NCI-H2196 treated with DMSO at 0.1 percent for 48 hours (cell line): ENCODE results near the gene SASS6.

Experiments
- DNase-seq: peaks from one replicate; lab custom pipeline; 2025; ENCODE audit not compliant: unreplicated experiment; lab: John Stamatoyannopoulos, UW

Gene SASS6

GRCh38 chr1:100115524-100115923 lies 17.2 kb downstream of the SASS6 start:
- DNase-seq: no peak

DNA sequence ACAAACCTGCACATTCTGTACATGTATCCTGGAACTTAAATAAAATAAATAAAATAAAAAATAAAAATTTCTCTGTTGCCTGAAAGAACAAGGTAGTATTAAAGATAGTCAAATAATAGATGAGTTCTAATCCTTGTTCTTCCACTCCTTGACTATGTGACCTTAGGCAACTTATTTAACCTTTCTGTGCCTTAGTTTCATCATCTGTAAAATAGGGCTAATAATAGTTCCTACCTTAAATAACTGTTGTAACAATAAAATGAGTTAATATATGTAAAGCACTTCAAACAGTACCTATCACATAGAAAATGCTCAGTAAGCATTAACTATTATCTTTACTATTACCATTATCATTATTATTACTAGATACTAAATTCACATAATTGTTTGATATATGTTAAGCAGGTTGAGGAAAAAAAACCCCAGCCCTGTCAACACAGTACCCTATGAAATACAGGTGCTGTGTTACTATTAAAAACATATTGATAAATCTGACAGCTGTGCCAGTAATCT lies 23.1 kb downstream of the SASS6 start:
- no peak for DNase-seq

GRCh38 chr1:100107696-100108095 lies 25.0 kb downstream of the SASS6 start:
- no peak for DNase-seq

GRCh38 chr1:100101564-100101963 lies 31.2 kb downstream of the SASS6 start:
- no peak for DNase-seq

DNA sequence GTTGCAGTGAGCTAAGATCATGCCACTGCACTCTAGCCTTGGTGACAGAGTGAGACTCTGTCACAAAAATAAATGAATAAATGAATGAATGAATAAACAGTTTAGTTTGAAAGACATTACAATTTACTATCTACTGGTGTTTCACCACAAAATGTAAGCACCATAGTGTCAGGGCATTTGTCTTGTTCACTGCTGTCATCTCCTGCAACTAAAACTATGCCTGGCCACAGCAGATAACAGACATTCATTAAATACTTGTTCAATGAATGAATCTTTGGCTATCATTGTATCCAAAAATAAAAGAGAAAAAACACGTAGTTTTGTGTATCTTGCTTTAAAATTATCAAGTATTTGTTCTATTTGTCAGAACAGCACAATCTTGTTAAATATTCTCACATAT lies 32.5 kb downstream of the SASS6 start:
- DNase-seq: no peak

DNA sequence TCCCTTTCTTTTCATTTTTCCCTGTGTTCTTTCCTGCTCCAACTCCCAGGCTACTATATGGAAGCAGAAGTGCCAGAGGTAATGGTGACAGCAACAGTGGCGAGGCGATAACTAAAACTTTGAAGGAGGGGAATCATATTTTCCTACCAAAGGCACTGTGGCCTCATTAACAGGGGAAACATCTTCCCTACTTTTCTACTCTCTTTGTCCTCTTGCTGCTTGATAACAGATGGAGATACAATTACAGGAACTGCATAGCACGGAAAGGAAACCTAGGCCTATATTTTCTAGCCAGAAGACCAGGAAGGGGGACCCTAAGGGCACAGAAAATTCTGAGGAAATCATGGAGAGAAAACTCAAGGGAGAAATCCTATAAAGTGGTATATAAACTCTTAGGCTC lies 42.3 kb downstream of the SASS6 start:
- no peak for DNase-seq

- no peak for DNase-seq
Measured at GRCh38 chr1:100089082-100089481, 43.6 kb downstream of the SASS6 start.

- DNase-seq: no peak
Measured at GRCh38 chr1:100087396-100087795, 45.3 kb downstream of the SASS6 start.

- no peak for DNase-seq
Measured at GRCh38 chr1:100080331-100080730, 52.4 kb downstream of the SASS6 start.

DNA sequence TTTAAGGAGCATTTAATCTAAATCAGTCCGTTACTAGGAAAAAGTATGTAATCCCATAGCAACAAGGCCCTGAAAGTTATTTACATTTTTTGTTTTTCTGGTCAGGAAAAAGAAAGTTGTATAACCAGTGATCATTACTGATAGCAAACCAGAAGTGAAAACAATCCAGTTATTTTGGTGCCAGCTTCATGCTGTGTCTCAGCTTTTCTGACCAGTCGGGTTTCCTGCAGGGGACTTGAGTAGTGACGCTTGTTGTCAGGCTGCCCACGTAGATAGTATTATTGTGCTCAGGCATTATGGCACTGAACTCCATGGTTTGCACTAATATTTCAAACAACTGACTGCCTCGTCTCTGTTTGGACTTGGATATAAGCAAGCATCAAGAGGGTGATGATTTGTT lies 55.2 kb downstream of the SASS6 start:
- DNase-seq: no peak

- no peak for DNase-seq
Measured at GRCh38 chr1:100076744-100077143, 56.0 kb downstream of the SASS6 start.

- DNase-seq: no peak
Measured at GRCh38 chr1:100076319-100076718, 56.4 kb downstream of the SASS6 start.

- no peak for DNase-seq
Measured at GRCh38 chr1:100075773-100076172, 57.0 kb downstream of the SASS6 start.

GRCh38 chr1:100074604-100075395 lies 57.9 kb downstream of the SASS6 start:
- no peak for DNase-seq

GRCh38 chr1:100073531-100073930 lies 59.2 kb downstream of the SASS6 start:
- no peak for DNase-seq

GRCh38 chr1:100070201-100070939 lies 62.4 kb downstream of the SASS6 start:
- no peak for DNase-seq

- DNase-seq: no peak
Measured at GRCh38 chr1:100065969-100066227, 66.8 kb downstream of the SASS6 start.

DNA sequence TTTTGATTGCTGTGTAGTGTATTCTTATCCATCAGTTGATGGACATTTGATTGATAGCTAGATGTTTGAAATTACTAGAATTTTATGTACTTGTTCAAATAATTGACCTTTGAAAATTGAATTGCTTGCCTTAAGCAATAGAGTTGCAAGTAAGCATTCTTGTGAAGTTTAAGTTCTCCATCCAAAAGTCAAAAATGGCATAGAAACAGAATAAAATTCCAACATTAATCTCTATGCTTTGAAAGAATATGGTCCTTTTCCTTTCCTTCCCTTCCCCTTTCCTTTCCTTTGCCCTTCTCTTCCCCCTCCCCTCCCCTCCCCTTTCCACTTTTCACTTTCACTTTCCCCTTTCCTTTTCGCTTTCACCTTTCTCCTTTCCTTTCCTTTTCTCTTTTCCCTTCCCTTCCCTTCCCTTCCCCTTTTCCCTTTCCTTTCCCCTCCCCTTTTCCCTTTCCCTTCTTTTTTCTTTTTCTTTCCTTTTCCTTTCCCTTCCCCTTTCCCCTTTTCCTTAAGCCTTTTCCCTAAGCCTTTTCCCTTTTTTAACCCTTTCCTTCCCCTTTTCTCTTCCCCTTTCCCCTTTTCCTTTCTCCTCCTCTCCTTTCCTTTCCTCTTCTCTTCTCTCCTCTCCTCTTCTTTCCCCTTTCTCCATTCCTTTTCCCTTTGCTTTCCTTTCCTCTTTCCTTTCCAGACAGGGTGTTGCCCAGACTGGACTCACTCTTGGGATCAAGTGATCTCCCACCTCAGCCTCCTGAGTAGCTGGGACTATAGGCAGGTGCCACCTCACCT lies 67.4 kb downstream of the SASS6 start:
- no peak for DNase-seq

- DNase-seq: no peak
Measured at GRCh38 chr1:100061681-100062080, 71.0 kb downstream of the SASS6 start.

- no peak for DNase-seq
Measured at GRCh38 chr1:100053727-100054126, 79.0 kb downstream of the SASS6 start.

DNA sequence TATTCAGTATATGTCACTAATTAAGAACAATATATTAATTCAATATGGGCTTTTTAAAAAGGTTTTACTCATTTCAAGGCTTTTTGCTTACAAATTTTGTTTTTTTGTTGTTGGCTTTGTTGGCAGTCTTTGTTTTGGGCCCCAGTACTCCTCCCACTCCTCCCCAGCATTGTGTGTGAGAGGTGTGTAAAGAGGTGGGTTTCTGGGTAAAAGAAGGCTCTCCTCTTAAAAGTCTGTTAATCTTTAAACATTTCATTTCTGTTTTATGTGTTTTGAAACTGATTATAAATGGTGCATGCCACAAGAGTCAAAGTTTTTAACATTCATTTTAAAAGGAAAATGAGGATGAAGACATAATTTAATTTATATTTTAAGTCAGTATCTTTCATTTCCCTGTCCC lies 79.6 kb downstream of the SASS6 start:
- no peak for DNase-seq

DNA sequence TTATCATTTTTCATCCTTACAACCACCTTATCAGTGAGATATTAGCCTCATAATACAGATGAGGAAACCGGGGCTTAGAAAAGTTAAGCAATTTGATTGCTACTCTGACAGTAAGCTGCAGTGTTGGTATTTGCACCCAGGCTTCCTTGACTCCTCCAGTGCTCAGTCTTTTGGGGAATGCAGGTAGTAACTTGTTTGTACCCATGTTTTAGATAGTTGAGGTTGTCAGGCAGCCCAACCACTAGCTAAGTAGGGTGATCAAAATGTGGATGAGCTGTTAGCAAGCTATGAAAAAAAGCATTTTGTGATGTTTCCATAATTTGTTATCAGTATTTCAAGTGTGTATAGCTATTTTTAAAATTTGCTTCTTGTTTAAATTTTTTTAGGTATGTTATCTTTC lies 80.8 kb downstream of the SASS6 start:
- DNase-seq: no peak
